ENCODE data around the gene PPDPF. TPM values are rescaled to one million over a fixed set of nuclear protein-coding genes. Genes with fewer than 3 reads are reported as not detected.

The PPDPF gene
- total RNA-seq, 1 experiment from 2014 or later: 149 TPM

GRCh38 chr20:63501818-63502670 is 18.5 kb upstream of the PPDPF start:
- Histone ChIP-seq H4K8ac (replicated peaks; ENCODE audit: insufficient read length, low read depth, low read length) (no peak overlapping the region), H3T11ph (ENCODE audit: low read length) (no peak overlapping the region), H3K27me3 (ENCODE audit: insufficient read depth, low read length) (peaks cover 4% of the 10 kb centered on the region; the same call in 1 of the 2 replicates), H4K20me1 (ENCODE audit: control insufficient read depth, insufficient read depth, insufficient read length) (peaks cover 2% of the 10 kb centered on the region), H2BK20ac (ENCODE audit: low read depth, low read length, poor library complexity, severe bottlenecking) (no peak overlapping the region), H3K4me1 (ENCODE audit: insufficient read depth, low read length) (no peaks in the 10 kb centered on the region), H3K23ac (ENCODE audit: insufficient read length, low read depth, low read length) (no peak overlapping the region), H3K56ac (ENCODE audit: insufficient read length, low read depth, low read length) (no peak overlapping the region), H3K23me2 (ENCODE audit: insufficient read length, low read depth, low read length, poor library complexity, severe bottlenecking) (peaks cover 5% of the 10 kb centered on the region), H2BK12ac (ENCODE audit: insufficient read length, low read depth, low read length) (no peak overlapping the region), H2BK15ac (ENCODE audit: low read depth, low read length) (no peak overlapping the region), H3K9me3 (ENCODE audit: control insufficient read depth, low read depth, low read length) (no peaks in the 10 kb centered on the region), H2AFZ (ENCODE audit: low read length) (no peak overlapping the region), H3K79me2 (ENCODE audit: insufficient read depth, low read length) (no peaks in the 10 kb centered on the region), H4K5ac (ENCODE audit: insufficient read length, low read depth, low read length) (no peak overlapping the region), H3K14ac (ENCODE audit: insufficient read depth, low read length) (no peak overlapping the region), H3K18ac (ENCODE audit: insufficient read length, low read depth, low read length) (no peak overlapping the region), H4K91ac (ENCODE audit: insufficient read length, low read depth, low read length) (no peak overlapping the region), H3K4ac (ENCODE audit: low read depth, low read length) (no peak overlapping the region), H2AK5ac (ENCODE audit: insufficient read length, low read length) (no peak overlapping the region), H3K9ac (ENCODE audit: extremely low read depth, insufficient read length, low read length) (no peak overlapping the region), H2BK5ac (ENCODE audit: insufficient read length, low read length) (no peak overlapping the region), H3K27ac (ENCODE audit: insufficient read length, low read depth, low read length) (no peak overlapping the region), H2BK120ac (ENCODE audit: low read depth, low read length, poor library complexity, severe bottlenecking) (no peak overlapping the region), H3K79me1 (ENCODE audit: insufficient read depth, low read depth, low read length, poor library complexity, severe bottlenecking) (no peaks in the 10 kb centered on the region), H3K4me2 (ENCODE audit: insufficient read depth, insufficient read length, low read length) (peak overlapping the region; percentile 15)
- WGBS (ENCODE audit: extremely low coverage, insufficient read length, low lambda C conversion rate): no CpG with 5 or more reads among the region's 26 CpGs
- H3K27ac Mint-ChIP-seq: no peak overlapping the region
- H3K27me3 Mint-ChIP-seq (ENCODE audit: low read depth): peaks cover 66% of the 10 kb centered on the region
- peaks cover 0 to 2% of the 10 kb centered on the region in 2 experiments; a peak in 2 of 4 replicates for H3K4me1 Mint-ChIP-seq
- TF ChIP-seq, protein P1, sequence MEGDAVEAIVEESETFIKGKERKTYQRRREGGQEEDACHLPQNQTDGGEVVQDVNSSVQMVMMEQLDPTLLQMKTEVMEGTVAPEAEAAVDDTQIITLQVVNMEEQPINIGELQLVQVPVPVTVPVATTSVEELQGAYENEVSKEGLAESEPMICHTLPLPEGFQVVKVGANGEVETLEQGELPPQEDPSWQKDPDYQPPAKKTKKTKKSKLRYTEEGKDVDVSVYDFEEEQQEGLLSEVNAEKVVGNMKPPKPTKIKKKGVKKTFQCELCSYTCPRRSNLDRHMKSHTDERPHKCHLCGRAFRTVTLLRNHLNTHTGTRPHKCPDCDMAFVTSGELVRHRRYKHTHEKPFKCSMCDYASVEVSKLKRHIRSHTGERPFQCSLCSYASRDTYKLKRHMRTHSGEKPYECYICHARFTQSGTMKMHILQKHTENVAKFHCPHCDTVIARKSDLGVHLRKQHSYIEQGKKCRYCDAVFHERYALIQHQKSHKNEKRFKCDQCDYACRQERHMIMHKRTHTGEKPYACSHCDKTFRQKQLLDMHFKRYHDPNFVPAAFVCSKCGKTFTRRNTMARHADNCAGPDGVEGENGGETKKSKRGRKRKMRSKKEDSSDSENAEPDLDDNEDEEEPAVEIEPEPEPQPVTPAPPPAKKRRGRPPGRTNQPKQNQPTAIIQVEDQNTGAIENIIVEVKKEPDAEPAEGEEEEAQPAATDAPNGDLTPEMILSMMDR (conservative IDR thresholded peaks at IDR 0.05): no peak
- peaks cover 0 to 12% of the 10 kb centered on the region in 2 experiments; a peak in 2 of 5 replicates for H3K9me3 Mint-ChIP-seq
- H3K4me3 Mint-ChIP-seq: peak overlapping the region in 1 of 2 experiments; percentile 42; a peak in 2 of 5 replicates
- DNase-seq: peak; percentile 69
- peaks cover 0 to 11% (median 0%) of the 10 kb centered on the region in 3 experiments; a peak in 1 of 7 replicates for H3K36me3 Mint-ChIP-seq (ENCODE audit: insufficient read depth in 1 of 3, low read depth in 3 of 3)
